Medulla oblongata (tissue), 1 donor: Measurements from ENCODE around the gene KCNMB2.

Experiments
- DNase-seq: peaks from one replicate; pipeline ENCODE4 v3.0.0-alpha.2; 2015; ENCODE audit errors: extremely low spot score

The KCNMB2 gene

DNA sequence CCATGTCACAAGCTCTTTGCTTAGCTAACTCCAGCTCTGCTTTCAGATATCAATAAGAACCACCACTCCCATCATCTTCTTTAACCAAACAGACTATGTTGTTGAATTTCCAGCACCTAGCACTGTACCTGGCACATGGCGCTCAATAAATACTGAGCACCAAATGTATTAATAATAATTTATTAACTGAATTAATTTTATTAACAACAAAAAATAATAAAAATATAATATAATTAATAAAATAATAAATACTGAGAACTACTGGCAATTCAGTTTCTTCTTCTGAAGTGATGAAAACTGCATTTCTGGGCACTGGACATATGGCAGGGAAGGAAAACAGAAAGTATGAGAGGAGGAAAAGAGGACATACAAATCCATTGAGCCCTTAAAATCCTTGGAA is 271.5 kb downstream of the KCNMB2 start:
- DNase-seq = no peak

DNA sequence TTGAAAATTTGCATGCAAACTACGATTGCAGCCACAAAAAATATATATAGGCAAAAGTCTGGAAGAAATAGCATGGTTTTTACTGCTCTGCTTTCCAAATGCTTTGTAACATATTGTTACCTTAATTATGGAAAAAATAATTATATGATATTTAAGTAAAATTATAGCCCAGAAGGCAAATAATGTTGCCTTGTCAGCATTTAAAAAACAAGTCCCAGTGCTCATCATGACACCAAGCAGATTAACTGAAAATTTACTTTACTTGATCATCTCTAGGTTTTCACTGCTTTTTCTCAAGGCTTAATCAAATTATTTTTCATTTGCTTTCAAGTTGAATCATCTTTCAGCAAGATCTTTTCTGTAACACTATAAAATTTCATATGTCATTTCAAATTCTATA is 272.5 kb downstream of the KCNMB2 start:
- no peak for DNase-seq

DNA sequence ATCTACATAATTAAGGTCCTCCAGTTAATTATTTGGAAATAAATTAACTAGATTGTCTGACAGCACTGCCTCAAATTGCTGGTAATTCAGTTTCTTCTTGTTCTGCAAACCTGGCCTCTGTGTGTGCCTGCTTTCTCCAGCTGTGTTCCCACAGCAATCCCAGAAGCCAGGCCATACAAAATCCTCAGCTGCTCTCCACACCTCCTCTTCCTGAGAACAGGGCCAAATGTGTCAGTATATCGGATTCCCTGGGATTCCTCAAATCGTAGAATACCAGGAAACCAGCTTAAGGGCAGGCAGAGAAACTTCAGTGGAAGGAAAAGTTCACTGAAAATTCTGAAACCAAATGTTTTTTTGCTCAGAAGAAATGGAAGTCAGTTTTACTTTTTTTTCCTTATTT is 273.9 kb downstream of the KCNMB2 start:
- no peak for DNase-seq

GRCh38 chr3:178822722-178823121 is 286.5 kb downstream of the KCNMB2 start:
- no peak for DNase-seq

DNA sequence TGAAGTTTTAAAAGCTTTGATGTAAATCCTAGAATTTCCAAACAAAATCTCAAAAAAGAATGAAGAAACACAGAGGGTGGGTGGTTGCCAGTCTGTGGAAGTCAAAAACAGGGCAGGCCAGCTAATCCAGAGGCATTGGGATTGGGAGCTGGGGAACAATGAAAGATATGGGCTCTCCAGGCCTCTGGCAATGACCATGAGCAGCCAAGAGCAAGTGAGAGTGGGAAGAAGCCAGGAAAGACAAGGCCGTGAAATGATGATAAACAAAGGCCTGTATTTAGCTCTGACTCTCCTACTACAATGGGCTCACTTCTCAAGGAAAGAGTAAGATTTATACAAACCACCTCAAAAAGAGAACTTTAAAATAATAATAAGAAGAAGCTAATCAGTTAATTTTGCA is 286.9 kb downstream of the KCNMB2 start:
- no peak for DNase-seq

DNA sequence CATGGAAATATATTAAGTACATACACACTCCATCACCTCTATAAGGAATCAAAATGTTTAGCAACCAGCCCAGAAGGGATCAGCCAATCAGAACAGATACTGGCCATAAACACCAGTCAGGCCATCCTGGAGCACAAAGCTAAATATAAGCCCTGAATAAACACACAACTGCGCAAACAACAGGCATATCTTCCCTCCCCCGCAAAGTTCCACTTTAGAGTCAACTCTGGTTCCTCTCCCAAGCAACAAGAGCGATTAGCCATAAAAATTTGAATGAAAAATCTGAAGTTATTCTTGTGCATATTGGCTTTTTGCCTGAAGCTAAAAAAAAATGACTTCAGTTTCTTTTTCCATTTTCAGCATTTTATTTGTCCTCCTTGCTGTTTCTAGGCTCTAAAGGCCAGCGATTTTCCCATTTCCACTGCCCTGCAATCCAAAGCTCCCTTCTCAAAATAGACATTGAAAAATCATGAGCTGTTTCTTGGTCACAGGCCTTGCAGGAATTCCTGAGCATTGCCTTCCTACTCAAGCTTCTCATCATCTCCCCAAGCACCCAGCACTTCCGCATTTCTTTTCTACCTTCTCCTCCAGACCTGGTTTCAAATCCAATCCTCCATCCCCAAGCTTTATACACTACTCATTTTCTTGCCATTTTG is 287.5 kb downstream of the KCNMB2 start:
- DNase-seq = peak; percentile 9

DNA sequence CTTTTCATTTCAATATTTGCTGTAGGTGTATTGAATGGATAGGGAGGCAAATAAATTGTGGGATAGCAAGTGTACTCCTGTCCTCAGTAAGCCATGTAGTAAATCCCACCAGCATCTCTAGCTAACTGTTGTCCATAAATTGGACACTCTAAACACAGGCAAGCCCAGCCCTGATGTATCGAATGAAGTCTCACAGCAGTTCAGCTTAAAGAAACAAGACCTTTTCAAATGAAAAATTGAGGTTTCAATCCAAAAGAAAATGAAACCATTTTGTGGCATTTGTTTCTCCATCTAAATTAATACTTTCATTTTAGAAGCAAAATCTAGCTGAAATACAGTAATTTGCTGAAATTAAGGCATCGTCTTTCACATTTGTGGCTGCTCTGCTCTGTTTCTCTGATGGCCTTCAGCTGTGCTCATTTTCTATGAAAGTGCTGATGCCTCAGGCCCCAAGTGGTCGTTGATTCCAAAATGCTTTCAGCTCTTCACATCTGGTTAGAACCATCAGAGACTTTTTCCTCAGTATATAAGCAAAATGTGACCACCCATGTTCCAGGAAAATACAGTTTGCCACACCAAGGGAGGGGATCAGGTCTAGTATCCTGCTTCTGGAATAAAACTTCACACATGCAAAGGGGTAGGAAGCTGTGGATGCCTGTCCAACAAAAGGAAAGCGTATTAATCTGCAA is 290.3 kb downstream of the KCNMB2 start:
- DNase-seq = no peak

DNA sequence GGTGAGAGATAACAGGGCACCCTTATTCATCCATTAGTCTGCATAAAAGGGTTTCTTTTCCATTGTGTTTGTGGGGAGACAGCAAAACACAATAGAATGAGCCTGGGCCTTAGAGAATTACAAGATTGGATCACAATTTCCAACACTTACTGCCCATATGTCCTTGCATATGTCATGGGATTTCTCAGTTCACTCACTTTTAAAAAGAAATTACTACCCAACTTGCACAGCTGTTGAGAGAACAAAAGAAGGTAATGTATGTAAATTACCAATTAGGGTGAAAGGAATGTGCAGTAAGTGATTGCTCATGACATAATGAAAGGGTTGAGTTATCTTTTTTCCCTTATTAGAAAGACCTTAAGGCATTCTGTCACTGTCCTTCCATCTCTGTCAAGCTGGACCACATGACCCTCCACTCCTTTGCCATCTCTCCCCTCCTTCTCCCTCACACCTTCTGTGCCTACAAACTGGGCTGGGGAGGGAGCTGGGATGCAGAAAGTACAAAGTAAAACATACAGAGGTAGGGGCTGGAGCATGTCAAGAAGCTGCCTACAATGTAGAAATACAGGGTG is 291.1 kb downstream of the KCNMB2 start:
- DNase-seq = no peak

GRCh38 chr3:178833695-178834094 is 297.5 kb downstream of the KCNMB2 start:
- DNase-seq = no peak

- DNase-seq = no peak
Observed at GRCh38 chr3:178835033-178835432, 298.8 kb downstream of the KCNMB2 start.

- DNase-seq = no peak
Observed at GRCh38 chr3:178837512-178837911, 301.3 kb downstream of the KCNMB2 start.

GRCh38 chr3:178840586-178840985 is 304.4 kb downstream of the KCNMB2 start:
- DNase-seq = no peak

GRCh38 chr3:178841011-178841410 is 304.8 kb downstream of the KCNMB2 start:
- no peak for DNase-seq

GRCh38 chr3:178844916-178845315 is 308.7 kb downstream of the KCNMB2 start:
- DNase-seq = no peak

DNA sequence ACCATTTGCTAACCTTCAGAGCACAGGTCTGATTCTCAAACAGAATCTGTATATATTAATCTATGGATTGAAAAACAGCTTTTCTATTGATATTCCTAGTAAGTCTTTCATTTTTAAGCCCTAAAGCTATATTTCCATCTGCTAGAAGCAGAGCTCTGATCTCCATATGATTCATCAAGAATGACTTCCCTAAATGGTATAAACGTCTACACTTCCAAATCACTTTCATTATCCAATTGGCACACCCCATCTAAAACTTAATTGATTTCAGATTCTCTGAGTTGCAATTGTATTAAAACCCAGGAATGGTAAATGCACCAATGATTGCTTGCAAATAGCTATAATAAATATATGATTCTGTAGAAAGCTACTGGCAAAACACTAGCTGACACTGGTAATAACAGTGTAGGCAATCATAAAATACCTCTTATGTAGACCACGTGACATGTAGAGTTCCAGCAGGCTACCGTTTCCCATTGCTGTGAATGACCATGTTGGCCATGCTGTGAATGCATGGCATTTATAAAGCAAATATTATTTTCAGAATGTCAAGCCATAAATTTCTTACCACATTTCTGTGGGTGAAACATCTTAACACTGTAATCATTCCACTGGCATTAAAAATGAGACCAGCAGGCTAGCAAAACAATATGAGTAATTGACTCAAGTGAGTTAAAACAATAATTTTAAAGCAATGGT is 309.3 kb downstream of the KCNMB2 start:
- no peak for DNase-seq

DNA sequence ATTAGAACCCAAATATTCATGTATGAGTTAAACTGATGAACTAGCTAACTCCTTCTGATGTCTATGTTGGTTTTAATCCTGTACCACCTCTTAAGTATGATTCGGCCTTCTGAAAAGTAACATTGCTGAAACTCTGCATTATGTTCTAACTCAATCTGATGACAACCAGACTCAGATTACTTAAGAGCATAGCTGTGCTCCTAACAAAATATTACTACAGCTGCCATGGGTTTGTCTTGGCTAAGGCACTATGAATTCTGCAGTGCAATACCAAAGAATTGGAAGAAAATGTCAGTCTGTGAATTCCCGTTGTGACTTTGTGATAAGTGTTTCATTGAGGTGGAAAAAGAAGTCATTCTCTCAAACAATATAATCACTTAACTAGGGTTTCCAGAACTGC is 311.0 kb downstream of the KCNMB2 start:
- peak; percentile 5 for DNase-seq

DNA sequence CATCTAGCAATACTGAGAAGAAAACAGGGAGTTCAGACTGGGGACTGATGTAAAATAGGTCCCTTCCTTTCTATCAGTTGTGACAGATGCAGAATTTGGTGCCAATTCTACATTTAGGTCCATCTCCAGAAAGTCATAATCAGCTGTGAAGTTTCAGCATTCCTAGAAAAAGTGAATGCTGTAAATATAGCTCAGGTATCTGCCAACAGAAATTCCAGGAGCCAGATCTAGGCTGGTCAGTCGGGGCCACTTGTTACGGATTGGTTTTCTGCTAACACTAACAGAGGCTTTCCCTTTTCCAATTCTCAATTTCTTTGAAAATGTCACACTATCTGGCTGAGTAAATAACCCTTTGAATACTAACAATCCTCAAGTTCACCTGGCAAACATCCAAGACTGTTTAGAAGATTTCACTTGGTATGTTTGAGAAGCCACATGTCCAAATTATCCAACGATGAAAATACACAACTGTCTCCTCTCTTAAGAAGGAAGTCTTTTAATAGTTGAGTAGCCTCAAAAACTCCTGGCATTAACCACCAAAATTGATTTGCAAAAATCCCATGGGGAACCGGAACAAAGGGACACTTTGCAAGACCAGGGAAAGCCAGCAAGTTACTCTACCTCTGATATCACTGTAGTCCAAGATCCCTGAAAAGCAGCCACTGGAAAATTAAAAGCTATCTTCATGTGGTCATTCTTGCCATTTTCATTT is 313.1 kb downstream of the KCNMB2 start:
- DNase-seq = peak; percentile 20

- DNase-seq = no peak
Observed at GRCh38 chr3:178850450-178851190, 314.4 kb downstream of the KCNMB2 start.

- DNase-seq = no peak
Observed at GRCh38 chr3:178851564-178851963, 315.3 kb downstream of the KCNMB2 start.

DNA sequence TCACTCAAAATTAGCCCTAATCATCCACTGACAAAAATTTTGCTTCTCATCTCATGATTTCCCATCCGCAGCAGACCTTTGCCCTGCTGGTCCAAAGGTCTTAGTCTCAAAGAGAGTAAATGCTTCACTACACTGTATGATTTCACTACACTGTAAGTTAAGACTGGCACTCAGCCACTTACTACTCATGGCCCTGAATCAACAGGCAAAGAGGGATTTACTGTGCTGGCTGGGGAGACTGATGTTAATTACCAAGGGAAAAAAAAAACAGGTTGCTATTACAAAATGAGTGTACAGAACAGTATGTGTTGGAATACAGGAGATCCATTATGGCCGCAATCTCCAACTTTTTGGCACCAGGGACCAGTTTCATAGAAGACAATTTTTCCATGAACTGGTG is 320.6 kb downstream of the KCNMB2 start:
- no peak for DNase-seq

- DNase-seq = no peak
Observed at GRCh38 chr3:178859386-178859785, 323.1 kb downstream of the KCNMB2 start.
